ENCODE results near the gene TBC1D10A.
A peak's percentile ranks its signal among the peaks of the same experiment; 100 is the strongest.

The TBC1D10A gene

GRCh38 chr22:30265823-30266444 lies 60.8 kb downstream of the TBC1D10A start:
- DNase-seq (ENCODE audit: low spot score): no peak

- no peak for DNase-seq (ENCODE audit: low spot score)
Observed at GRCh38 chr22:30265131-30265720, 61.5 kb downstream of the TBC1D10A start.

- no peak for DNase-seq (ENCODE audit: low spot score)
Observed at GRCh38 chr22:30263883-30264282, 62.9 kb downstream of the TBC1D10A start.

GRCh38 chr22:30262917-30263741 lies 63.6 kb downstream of the TBC1D10A start:
- DNase-seq (ENCODE audit: low spot score): peak; percentile 71

GRCh38 chr22:30262112-30262511 lies 64.6 kb downstream of the TBC1D10A start:
- DNase-seq (ENCODE audit: low spot score): no peak

- no peak for DNase-seq (ENCODE audit: low spot score)
Observed at GRCh38 chr22:30261134-30261533, 65.6 kb downstream of the TBC1D10A start.

- DNase-seq (ENCODE audit: low spot score): no peak
Observed at GRCh38 chr22:30260682-30261081, 66.1 kb downstream of the TBC1D10A start.

GRCh38 chr22:30260276-30260675 lies 66.5 kb downstream of the TBC1D10A start:
- DNase-seq (ENCODE audit: low spot score): no peak

GRCh38 chr22:30254314-30254713 lies 72.4 kb downstream of the TBC1D10A start:
- no peak for DNase-seq (ENCODE audit: low spot score)

GRCh38 chr22:30253205-30253852 lies 73.4 kb downstream of the TBC1D10A start:
- DNase-seq (ENCODE audit: low spot score): no peak

GRCh38 chr22:30252411-30253204 lies 74.1 kb downstream of the TBC1D10A start:
- no peak for DNase-seq (ENCODE audit: low spot score)

GRCh38 chr22:30251711-30252110 lies 75.0 kb downstream of the TBC1D10A start:
- DNase-seq (ENCODE audit: low spot score): no peak

GRCh38 chr22:30250661-30251267 lies 76.0 kb downstream of the TBC1D10A start:
- no peak for DNase-seq (ENCODE audit: low spot score)

- DNase-seq (ENCODE audit: low spot score): no peak
Observed at GRCh38 chr22:30250039-30250565, 76.6 kb downstream of the TBC1D10A start.

GRCh38 chr22:30249049-30250038 lies 77.4 kb downstream of the TBC1D10A start:
- no peak for DNase-seq (ENCODE audit: low spot score)

GRCh38 chr22:30248484-30248883 lies 78.3 kb downstream of the TBC1D10A start:
- no peak for DNase-seq (ENCODE audit: low spot score)

GRCh38 chr22:30247974-30248373 lies 78.8 kb downstream of the TBC1D10A start:
- no peak for DNase-seq (ENCODE audit: low spot score)

GRCh38 chr22:30247561-30247960 lies 79.2 kb downstream of the TBC1D10A start:
- DNase-seq (ENCODE audit: low spot score): no peak

GRCh38 chr22:30246814-30247376 lies 79.8 kb downstream of the TBC1D10A start:
- DNase-seq (ENCODE audit: low spot score): no peak
